K562 (cell line): ENCODE measurements around the gene STIL. TPM values are rescaled to one million over a fixed set of nuclear protein-coding genes. Genes with fewer than 3 reads are reported as not detected.

Experiments used
- BCL6 ChIP-seq: fragments of 250-450 bp; sonication (Bioruptor Pico); IDR thresholded peaks from 2 replicates; pipeline ENCODE4 v1.4.0; 2020
- BCLAF1 ChIP-seq, 2 experiments: fragments of 450-650 bp in 1 of 2; IDR thresholded peaks; 2 replicates each; pipeline ENCODE4 v1.6.1; 2011 to 2017; ENCODE audit warnings: low read depth in 2 of 2, antibody characterized with exemption in 1 of 2, borderline replicate concordance in 1 of 2, low read length in 1 of 2, mild to moderate bottlenecking in 1 of 2, mixed read lengths in 1 of 2; ENCODE audit not compliant: control insufficient read depth in 1 of 2
- DEAF1 ChIP-seq: fragments of 450-650 bp; formaldehyde crosslinking; IDR thresholded peaks from 2 replicates; pipeline ENCODE4 v1.4.0; 2020; ENCODE audit warnings: mild to moderate bottlenecking, moderate library complexity
- IRF2 ChIP-seq: sonication (generic); formaldehyde crosslinking; IDR thresholded peaks from 2 replicates; pipeline ENCODE4 v1.8.1; 2022; ENCODE audit warnings: mild to moderate bottlenecking, missing genetic modification reagents
- KAT2B ChIP-seq: IDR thresholded peaks from one replicate; pipeline ENCODE4 v1.6.1; 2012; ENCODE audit warnings: low read depth, mild to moderate bottlenecking, control low read depth, inconsistent platforms, low read length, moderate library complexity
- NFE2 ChIP-seq: IDR thresholded peaks from 2 replicates; pipeline ENCODE4 v1.6.1; 2014; ENCODE audit warnings: antibody characterized with exemption, low read depth
- RBM15 ChIP-seq: fragments of 200-400 bp; formaldehyde crosslinking; IDR thresholded peaks from 2 replicates; pipeline ENCODE4 v1.6.1; 2018; ENCODE audit warnings: mild to moderate bottlenecking, low read length, moderate library complexity; ENCODE audit not compliant: insufficient read depth
- SLC30A9 ChIP-seq: fragments of 250-450 bp; sonication (Bioruptor Pico); IDR thresholded peaks from 2 replicates; pipeline ENCODE4 v1.8.0; 2022; ENCODE audit warnings: mild to moderate bottlenecking, moderate library complexity
- SNAPC5 ChIP-seq: fragments of 250-450 bp; sonication (Bioruptor Pico); IDR thresholded peaks from 2 replicates; pipeline ENCODE4 v1.8.0; 2021; ENCODE audit warnings: moderate library complexity, mild to moderate bottlenecking, inconsistent platforms
- TRIM25 ChIP-seq: fragments of 450-650 bp; IDR thresholded peaks from 2 replicates; pipeline ENCODE4 v1.7.0; 2016; ENCODE audit warnings: borderline replicate concordance
- ZBTB33 ChIP-seq: sonication (generic); formaldehyde crosslinking; IDR thresholded peaks from 2 replicates; pipeline ENCODE4 v1.8.1; 2023; ENCODE audit warnings: mild to moderate bottlenecking, missing genetic modification reagents
- ZBTB9 ChIP-seq: fragments of 450-650 bp; formaldehyde crosslinking; IDR thresholded peaks from 2 replicates; pipeline ENCODE4 v1.4.0; 2020; ENCODE audit warnings: mild to moderate bottlenecking, moderate library complexity
- ZNF512 ChIP-seq: IDR thresholded peaks from 2 replicates; pipeline ENCODE4 v1.6.1; 2016; ENCODE audit warnings: missing genetic modification characterization, missing compliant biosample characterization
- polyA plus RNA-seq, 8 experiments: library from polyadenylated mRNA; depleted of rRNA in 4 of 8; stranded (reverse) in 5 of 8; unstranded in 3 of 8; fragments of >200 nt; fragmentation: Nextera tagmentation in 2 of 8; fragmentation: Illumina TruSeq in 1 of 8; extraction: Ambion mirVana in 2 of 8; extraction: Trizol in 1 of 8; gene quantifications; 2 replicates each; pipeline versions ENCODE4 v1.2.1 to v1.2.3, GENCODE V29; 2011 to 2014; ENCODE audit warnings: inconsistent platforms in 1 of 8, missing spikeins in 1 of 8
- total RNA-seq, 7 experiments: library from RNA; depleted of rRNA in 6 of 7; stranded (reverse); fragments of >200 nt in 6 of 7; fragmentation: Illumina TruSeq in 2 of 7; extraction: Trizol in 2 of 7; gene quantifications; 2 replicates each; pipeline versions ENCODE4 v1.2.1 to v1.2.3, GENCODE V29; 2011 to 2021; ENCODE audit warnings: low replicate concordance in 1 of 7

STIL gene
- total and polyA plus RNA-seq, 9 of the 15 experiments (the other 6 are each of a cell fraction or from before 2014, with no cell fraction given), result 10.5 to 77.4 (median 39.6) TPM

- TF ChIP-seq ZBTB9 (CRISPR knock-in tag) (no peak), TRIM25 (no peak; the same call in 1 of the 2 replicates), SLC30A9 (CRISPR knock-in tag) (no peak), NFE2 (no peak), ZNF512 (tag) (no peak), ZBTB33 (CRISPR knock-in tag) (no peak), BCLAF1 (IDR thresholded peaks at IDR 0.05; ENCODE audit: borderline replicate concordance in 1 of 2, control insufficient read depth in 1 of 2, low read depth in 2 of 2, low read length in 1 of 2) (no peak), IRF2 (CRISPR knock-in tag) (no peak), BCL6 (CRISPR knock-in tag) (no peak), KAT2B (no peak), SNAPC5 (CRISPR knock-in tag) (no peak), RBM15 (no peak), DEAF1 (CRISPR knock-in tag) (no peak)
Observed at GRCh38 chr1:47231301-47232186, 82.4 kb downstream of the STIL start (continued).
